Breast epithelium (tissue), 4 donors: Measurements from ENCODE around the gene SYNGR4. TPM values are rescaled to one million over a fixed set of nuclear protein-coding genes. Genes with fewer than 3 reads are reported as not detected.

Source experiments
- DNase-seq, 2 donors: peaks; one replicate each; pipeline ENCODE4 v3.0.0-alpha.2; 2019; ENCODE audit warnings: low spot score in 2 of 2
- H3K27ac ChIP-seq, 2 donors: fragments of 200-600 bp; sonication (generic) in 1 of 2; one replicate each; pipeline ENCODE4 v1.5.1; 2016 to 2019; ENCODE audit warnings: mild to moderate bottlenecking in 1 of 2
- H3K27me3 ChIP-seq, 2 donors: fragments of 200-600 bp; sonication (generic) in 1 of 2; one replicate each; pipeline versions ENCODE4 v1.5.1 to v1.6.0; 2017 to 2019; ENCODE audit warnings: control low read depth in 1 of 2, mild to moderate bottlenecking in 1 of 2
- H3K36me3 ChIP-seq: fragments of 200-600 bp; one replicate; pipeline ENCODE4 v1.5.1; 2019
- H3K4me1 ChIP-seq, 2 donors: fragments of 200-600 bp; sonication (generic); one replicate each; pipeline ENCODE4 v1.5.1; 2016 to 2019; ENCODE audit warnings: control low read depth in 1 of 2
- H3K4me3 ChIP-seq, 3 donors: fragments of 200-600 bp; sonication (generic); 1 replicate in 2 of 3; 2 replicates in 1 of 3; pipeline ENCODE4 v1.5.1; 2016 to 2019; ENCODE audit warnings: mild to moderate bottlenecking in 3 of 3, moderate library complexity in 2 of 3
- H3K9me3 ChIP-seq, 2 donors: fragments of 200-600 bp; sonication (generic) in 1 of 2; one replicate each; pipeline ENCODE4 v1.5.1; 2016 to 2019; ENCODE audit warnings: control low read depth in 1 of 2
- CTCF ChIP-seq, 3 donors: fragments of 450-650 bp; IDR thresholded peaks; one replicate each; pipeline ENCODE4 v1.5.1; 2016 to 2017; ENCODE audit warnings: antibody characterized with exemption in 3 of 3, mild to moderate bottlenecking in 3 of 3, moderate library complexity in 3 of 3
- POLR2A ChIP-seq: fragments of 450-650 bp; IDR thresholded peaks from one replicate; pipeline ENCODE4 v1.6.1; 2016; ENCODE audit warnings: antibody characterized with exemption, mild to moderate bottlenecking, moderate library complexity
- POLR2AphosphoS5 ChIP-seq, 3 donors: sonication (generic); formaldehyde crosslinking; IDR thresholded peaks; one replicate each; pipeline ENCODE4 v1.6.1; 2017; ENCODE audit warnings: antibody characterized with exemption in 3 of 3
- intact Hi-C: fragments of 100-400 bp; cut with DNase I; formaldehyde crosslinking; loops from one replicate; pipeline ENCODE4 v1.15.1; 2023; ENCODE audit warnings: low total_unique reads
- total RNA-seq, 3 donors: library from RNA; depleted of rRNA; stranded (reverse); fragments of >200 nt; gene quantifications; one replicate each; pipeline ENCODE4 v1.1.0, GENCODE V29; 2016

Gene SYNGR4
- total RNA-seq, 3 donors from 2014 or later: not detected

GRCh38 chr19:48382286-48382685 is 18.1 kb downstream of the SYNGR4 start:
- no peak overlapping the region for H3K27ac ChIP-seq
- TF ChIP-seq CTCF (IDR thresholded peaks at IDR 0.05) (no peak), POLR2AphosphoS5 (IDR thresholded peaks at IDR 0.05) (no peak), POLR2A (no peak)
- DNase-seq: no peak
- no peak overlapping the region for H3K4me3 ChIP-seq
- no peaks in the 10 kb centered on the region for H3K9me3 ChIP-seq
- H3K27me3 ChIP-seq: no peaks in the 10 kb centered on the region
- H3K4me1 ChIP-seq: no peaks in the 10 kb centered on the region
- intact Hi-C loops: no loop called here
- peaks cover 12% of the 10 kb centered on the region for H3K36me3 ChIP-seq

- intact Hi-C loops: no loop called here
- no peaks in the 10 kb centered on the region for H3K27me3 ChIP-seq
- peaks cover 12% of the 10 kb centered on the region for H3K36me3 ChIP-seq
- no peak for DNase-seq
- no peaks in the 10 kb centered on the region for H3K9me3 ChIP-seq
- H3K4me1 ChIP-seq: no peaks in the 10 kb centered on the region
- TF ChIP-seq CTCF (IDR thresholded peaks at IDR 0.05): no peak
- TF ChIP-seq POLR2AphosphoS5 (IDR thresholded peaks at IDR 0.05): no peak
- no peak for TF ChIP-seq POLR2A
- no peak overlapping the region for H3K27ac ChIP-seq
- no peak overlapping the region for H3K4me3 ChIP-seq
Observed at GRCh38 chr19:48385461-48386087, 21.4 kb downstream of the SYNGR4 start.

GRCh38 chr19:48386981-48387380 is 22.8 kb downstream of the SYNGR4 start:
- H3K36me3 ChIP-seq: peaks cover 12% of the 10 kb centered on the region
- intact Hi-C loops: no loop called here
- no peaks in the 10 kb centered on the region for H3K27me3 ChIP-seq
- H3K4me3 ChIP-seq: no peak overlapping the region
- DNase-seq: no peak
- H3K9me3 ChIP-seq: no peaks in the 10 kb centered on the region
- TF ChIP-seq POLR2A (no peak), CTCF (IDR thresholded peaks at IDR 0.05) (no peak), POLR2AphosphoS5 (IDR thresholded peaks at IDR 0.05) (no peak)
- H3K27ac ChIP-seq: no peak overlapping the region
- H3K4me1 ChIP-seq: no peaks in the 10 kb centered on the region

- Histone ChIP-seq H3K27me3 (peaks cover 4 to 16% of the 10 kb centered on the region in 2 donors), H3K4me1 (peaks cover 0 to 9% of the 10 kb centered on the region in 2 donors), H3K36me3 (peaks cover 4% of the 10 kb centered on the region), H3K9me3 (no peaks in the 10 kb centered on the region), H3K4me3 (peak overlapping the region; percentile 76 to 80 (median 78)), H3K27ac (peak overlapping the region; percentile 95 to 97)
- intact Hi-C loops: loop anchor here (5.0 to 10.0 kb wide), 2 partner anchors 102 to 1214 kb away; no protein-coding TSS in a partner anchor
- peak; percentile 50 to 67 for DNase-seq
- TF ChIP-seq POLR2A: no peak
- peak; percentile 20 to 44 (median 42) for TF ChIP-seq POLR2AphosphoS5 (IDR thresholded peaks at IDR 0.05)
- TF ChIP-seq CTCF (IDR thresholded peaks at IDR 0.05): peak in 2 of 3 donors; percentile 59 to 78
Observed at GRCh38 chr19:48390188-48391099, 26.3 kb downstream of the SYNGR4 start.
